DOHH2 (cell line): ENCODE measurements around the gene RGS3.

Source experiments
- H3F3A ChIP-seq: fragments of 200-600 bp; sonication (generic), shearing (Covaris generic); 2 replicates; pipeline ENCODE4 v1.6.0; 2016; ENCODE audit warnings: antibody characterized with exemption, mild to moderate bottlenecking; ENCODE audit not compliant: control insufficient read depth, insufficient read depth
- H3K27ac ChIP-seq: fragments of 200-600 bp; sonication (generic); 2 replicates; pipeline ENCODE4 v1.5.1; 2014; ENCODE audit warnings: low read depth, mild to moderate bottlenecking, low read length, moderate library complexity
- H3K27me3 ChIP-seq: fragments of 200-600 bp; sonication (generic); 2 replicates; pipeline ENCODE4 v1.6.1; 2014; ENCODE audit warnings: mild to moderate bottlenecking, low read length, mixed read lengths; ENCODE audit not compliant: control insufficient read depth
- H3K36me3 ChIP-seq: fragments of 200-600 bp; sonication (generic); 2 replicates; pipeline ENCODE4 v1.6.1; 2014; ENCODE audit warnings: mild to moderate bottlenecking, low read length, moderate library complexity, mixed read lengths; ENCODE audit not compliant: control insufficient read depth
- H3K4me1 ChIP-seq: fragments of 200-600 bp; sonication (generic); 2 replicates; pipeline ENCODE4 v1.6.1; 2014; ENCODE audit warnings: mild to moderate bottlenecking, low read length, mixed read lengths; ENCODE audit not compliant: control insufficient read depth
- H3K4me2 ChIP-seq: fragments of 200-600 bp; sonication (generic); 2 replicates; pipeline ENCODE4 v1.6.0; 2014; ENCODE audit warnings: mild to moderate bottlenecking, low read length, moderate library complexity
- H3K4me3 ChIP-seq: fragments of 200-600 bp; sonication (generic); 2 replicates; pipeline ENCODE4 v1.5.1; 2014; ENCODE audit warnings: mild to moderate bottlenecking, low read length, mixed read lengths
- H3K79me2 ChIP-seq: fragments of 200-600 bp; sonication (generic); 2 replicates; pipeline ENCODE4 v1.6.1; 2014; ENCODE audit warnings: mild to moderate bottlenecking, low read length, mixed read lengths; ENCODE audit not compliant: control insufficient read depth
- H3K9me2 ChIP-seq: fragments of 200-600 bp; sonication (generic); replicated peaks from 2 replicates; pipeline ENCODE4 v1.6.1; 2014; ENCODE audit warnings: mild to moderate bottlenecking, low read length, mixed read lengths; ENCODE audit not compliant: control insufficient read depth
- H3K9me3 ChIP-seq: fragments of 200-600 bp; sonication (generic); 2 replicates; pipeline ENCODE4 v1.6.1; 2014; ENCODE audit warnings: antibody characterized with exemption, low read length, mixed read lengths; ENCODE audit not compliant: control insufficient read depth, insufficient read depth
- H4K20me1 ChIP-seq: fragments of 200-600 bp; sonication (generic); 2 replicates; pipeline ENCODE4 v1.6.0; 2014; ENCODE audit warnings: low read depth, mild to moderate bottlenecking, antibody characterized with exemption, low read length, moderate library complexity; ENCODE audit not compliant: control insufficient read depth, insufficient read depth
- CTCF ChIP-seq: fragments of 200-600 bp; sonication (generic); IDR thresholded peaks from one replicate; pipeline ENCODE4 v1.5.1; 2014; ENCODE audit warnings: antibody characterized with exemption, mild to moderate bottlenecking, low read depth, low read length; ENCODE audit not compliant: poor library complexity, severe bottlenecking
- EZH2phosphoT487 ChIP-seq: fragments of 200-600 bp; sonication (generic); IDR thresholded peaks from 2 replicates; pipeline ENCODE4 v1.6.1; 2017; ENCODE audit warnings: borderline replicate concordance, mild to moderate bottlenecking, antibody characterized with exemption, low read length, moderate library complexity, mixed read lengths

Gene RGS3

GRCh38 chr9:113465599-113466140 lies 2.1 kb downstream of the RGS3 start:
- Histone ChIP-seq H3K27ac (no peak overlapping the region), H3F3A (no peaks in the 10 kb centered on the region), H3K4me2 (no peak overlapping the region), H3K79me2 (no peaks in the 10 kb centered on the region), H3K36me3 (no peaks in the 10 kb centered on the region), H3K9me3 (0 out of 2 replicates have a peak, but pooled peaks cover 4% of the 10 kb centered on the region), H4K20me1 (no peaks in the 10 kb centered on the region), H3K4me1 (no peaks in the 10 kb centered on the region), H3K9me2 (no peaks in the 10 kb centered on the region), H3K4me3 (no peak overlapping the region), H3K27me3 (0 out of 2 replicates have a peak, but pooled peaks cover 2% of the 10 kb centered on the region)
- TF ChIP-seq EZH2phosphoT487, result no peak
- TF ChIP-seq CTCF, result no peak

DNA sequence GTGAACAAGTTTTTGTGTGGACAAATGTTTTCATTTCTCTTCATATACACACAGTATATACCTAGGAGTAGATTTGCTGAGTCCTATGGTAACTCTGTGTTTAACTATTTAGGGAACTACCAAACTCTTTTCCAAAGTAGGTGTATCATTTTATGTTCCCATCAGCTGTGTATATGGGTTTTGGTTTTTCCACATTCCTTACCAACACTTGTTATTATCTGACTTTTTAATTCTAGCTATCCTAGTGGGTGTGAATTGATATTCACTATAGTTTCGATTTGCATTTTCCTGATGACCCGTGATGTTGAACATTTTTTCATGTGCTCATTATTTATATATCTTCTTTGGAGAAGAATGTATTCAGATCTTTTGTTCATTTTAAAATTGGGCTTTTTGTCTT lies 3.7 kb downstream of the RGS3 start:
- Histone ChIP-seq H4K20me1 (no peaks in the 10 kb centered on the region), H3K36me3 (no peaks in the 10 kb centered on the region), H3K27ac (no peak overlapping the region), H3K27me3 (0 out of 2 replicates have a peak, but pooled peaks cover 2% of the 10 kb centered on the region), H3K79me2 (no peaks in the 10 kb centered on the region), H3K4me1 (no peaks in the 10 kb centered on the region), H3K9me2 (no peaks in the 10 kb centered on the region), H3K9me3 (0 out of 2 replicates have a peak, but pooled peaks cover 4% of the 10 kb centered on the region), H3F3A (no peaks in the 10 kb centered on the region), H3K4me2 (no peak overlapping the region), H3K4me3 (no peak overlapping the region)
- TF ChIP-seq EZH2phosphoT487 (no peak), CTCF (no peak)

DNA sequence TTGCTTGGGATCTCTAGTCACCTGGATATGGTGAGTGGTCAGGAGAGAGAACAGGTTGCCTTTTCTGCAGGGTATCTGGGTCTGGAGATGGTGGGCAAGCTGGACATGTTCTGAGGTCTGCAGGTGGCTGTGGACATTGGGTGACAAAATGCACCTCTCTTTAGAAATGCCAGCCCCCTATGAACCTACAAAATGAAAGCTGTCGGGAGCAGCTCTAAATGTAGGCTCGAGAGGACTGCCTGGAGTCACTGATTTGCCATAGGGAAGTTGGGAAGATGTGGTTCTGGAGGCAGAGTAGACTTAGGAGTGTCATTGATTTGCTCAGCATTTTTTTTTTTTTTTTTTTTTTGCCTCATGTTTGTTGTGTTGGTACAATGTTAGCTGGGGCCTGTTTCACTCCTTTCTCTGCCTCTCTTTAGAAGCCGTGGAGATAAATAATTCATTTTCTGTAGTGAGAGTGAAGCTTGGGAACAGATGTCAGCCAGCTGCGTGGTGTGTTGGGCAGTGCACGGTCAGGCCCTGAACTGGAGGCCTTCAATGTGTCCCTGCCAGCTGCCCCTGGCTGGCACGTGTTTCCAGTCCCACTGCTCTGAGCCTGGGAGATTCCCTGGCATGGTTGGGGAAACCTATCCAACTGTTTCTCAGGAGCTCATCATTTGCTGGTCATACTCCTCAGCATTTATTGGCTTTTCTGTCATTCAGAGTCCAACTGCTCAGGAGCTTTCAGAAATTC lies 5.4 kb downstream of the RGS3 start:
- Histone ChIP-seq H3K4me1 (no peaks in the 10 kb centered on the region), H3K36me3 (no peaks in the 10 kb centered on the region), H3K9me2 (no peaks in the 10 kb centered on the region), H3K79me2 (no peaks in the 10 kb centered on the region), H4K20me1 (no peaks in the 10 kb centered on the region), H3F3A (no peaks in the 10 kb centered on the region), H3K27ac (no peak overlapping the region), H3K4me3 (no peak overlapping the region), H3K4me2 (no peak overlapping the region), H3K27me3 (0 out of 2 replicates have a peak, but pooled peaks cover 2% of the 10 kb centered on the region), H3K9me3 (0 out of 2 replicates have a peak, but pooled peaks cover 4% of the 10 kb centered on the region)
- TF ChIP-seq CTCF (no peak), EZH2phosphoT487 (no peak)
